Activated CD8-positive, alpha-beta memory T cell treated with anti-CD3 and anti-CD28 coated beads, Interleukin-2, amount 50 U/mL, for 48 hours (primary cell): ENCODE measurements around the gene EPB41L3.

ENCODE experiments used
- DNase-seq: peaks from one replicate; pipeline ENCODE4 v3.0.0-alpha.2; 2020

The EPB41L3 gene

GRCh38 chr18:5449858-5450509, 93.8 kb downstream of the EPB41L3 start:
- no peak for DNase-seq

- no peak for DNase-seq
Observed at GRCh38 chr18:5447442-5447841, 96.4 kb downstream of the EPB41L3 start.

GRCh38 chr18:5444847-5445246, 99.0 kb downstream of the EPB41L3 start:
- DNase-seq, result no peak

- no peak for DNase-seq
Observed at GRCh38 chr18:5444269-5444668, 99.5 kb downstream of the EPB41L3 start.

GRCh38 chr18:5439986-5440696, 103.7 kb downstream of the EPB41L3 start:
- no peak for DNase-seq

- no peak for DNase-seq
Observed at GRCh38 chr18:5434425-5434824, 109.4 kb downstream of the EPB41L3 start.

- no peak for DNase-seq
Observed at GRCh38 chr18:5431836-5432575, 111.8 kb downstream of the EPB41L3 start.

GRCh38 chr18:5430131-5430530, 113.7 kb downstream of the EPB41L3 start:
- no peak for DNase-seq

- no peak for DNase-seq
Observed at GRCh38 chr18:5429681-5430080, 114.1 kb downstream of the EPB41L3 start.

- no peak for DNase-seq
Observed at GRCh38 chr18:5425721-5426120, 118.1 kb downstream of the EPB41L3 start.

- DNase-seq, result no peak
Observed at GRCh38 chr18:5424903-5425664, 118.7 kb downstream of the EPB41L3 start.

- no peak for DNase-seq
Observed at GRCh38 chr18:5422626-5423025, 121.2 kb downstream of the EPB41L3 start.

- no peak for DNase-seq
Observed at GRCh38 chr18:5421981-5422380, 121.8 kb downstream of the EPB41L3 start.

GRCh38 chr18:5420906-5421305, 122.9 kb downstream of the EPB41L3 start:
- no peak for DNase-seq

GRCh38 chr18:5419601-5420000, 124.2 kb downstream of the EPB41L3 start:
- no peak for DNase-seq

- DNase-seq, result no peak
Observed at GRCh38 chr18:5419030-5419429, 124.8 kb downstream of the EPB41L3 start.

GRCh38 chr18:5417342-5417741, 126.5 kb downstream of the EPB41L3 start:
- DNase-seq, result no peak

GRCh38 chr18:5416112-5416511, 127.7 kb downstream of the EPB41L3 start:
- DNase-seq, result no peak

GRCh38 chr18:5415665-5416064, 128.1 kb downstream of the EPB41L3 start:
- no peak for DNase-seq

GRCh38 chr18:5415031-5415430, 128.8 kb downstream of the EPB41L3 start:
- DNase-seq, result no peak

- no peak for DNase-seq
Observed at GRCh38 chr18:5414546-5414945, 129.3 kb downstream of the EPB41L3 start.

GRCh38 chr18:5413447-5413846, 130.3 kb downstream of the EPB41L3 start:
- no peak for DNase-seq

GRCh38 chr18:5410582-5410981, 133.2 kb downstream of the EPB41L3 start:
- DNase-seq, result no peak
